ENCODE results near the gene ZDHHC7.
"Not testable (repeated sequence)": the region's sequence is repeated elsewhere in the genome, so short reads cannot be mapped to it uniquely, and the experiment has no call there.

The ZDHHC7 gene

DNA sequence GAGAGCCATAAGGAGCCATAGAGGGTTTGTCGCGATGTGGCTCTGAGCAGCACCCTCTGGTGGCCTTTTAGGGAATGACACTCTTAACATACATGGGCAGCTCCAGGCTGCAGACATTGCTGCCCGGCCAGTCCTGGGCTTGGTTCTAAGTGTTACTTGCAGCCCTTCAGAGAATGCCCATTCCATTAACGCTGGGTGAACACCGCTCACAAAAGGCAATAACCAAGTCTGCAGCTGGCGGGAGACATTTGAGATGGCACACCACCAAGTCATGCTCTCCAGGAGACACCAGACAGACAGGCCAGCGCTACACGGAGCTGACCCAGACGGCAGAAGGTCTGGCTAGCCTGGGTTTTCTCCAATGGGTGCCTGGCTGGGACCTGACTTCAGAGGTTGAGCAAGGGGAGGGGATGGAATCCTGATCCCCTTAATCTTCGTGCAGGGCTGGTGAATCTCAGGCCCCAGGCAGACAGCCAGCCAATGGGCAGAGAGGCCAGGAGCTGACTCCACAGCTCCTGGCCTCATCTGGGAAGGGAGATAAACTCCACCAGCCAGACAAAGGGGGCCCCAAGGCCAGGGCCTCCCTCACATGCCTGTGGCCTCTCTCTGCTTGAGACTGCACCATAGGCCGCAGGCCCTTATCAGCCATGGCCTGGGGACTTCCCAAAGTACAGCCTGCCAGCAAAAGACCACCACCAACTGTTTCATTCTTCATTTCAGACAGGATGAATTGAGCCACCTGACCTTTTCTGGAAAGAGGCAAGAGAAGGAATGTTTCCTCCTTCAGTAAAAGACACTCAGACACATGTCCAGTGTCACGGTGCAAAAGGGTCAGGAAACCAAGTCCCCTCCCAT lies 58.8 kb downstream of the ZDHHC7 start:
- no peaks in the 10 kb centered on the region for H3K36me3 Mint-ChIP-seq
- no peak overlapping the region for H3K27ac Mint-ChIP-seq
- H3K4me3 Mint-ChIP-seq = no peak overlapping the region
- H3K4me1 Mint-ChIP-seq = peaks cover 3% of the 10 kb centered on the region
- no peaks in the 10 kb centered on the region for H3K27me3 Mint-ChIP-seq
- no peaks in the 10 kb centered on the region for H3K9me3 Mint-ChIP-seq

GRCh38 chr16:84950906-84951305 lies 60.4 kb downstream of the ZDHHC7 start:
- H3K27me3 Mint-ChIP-seq = no peaks in the 10 kb centered on the region
- H3K27ac Mint-ChIP-seq = no peak overlapping the region
- no peaks in the 10 kb centered on the region for H3K9me3 Mint-ChIP-seq
- H3K4me3 Mint-ChIP-seq = no peak overlapping the region
- H3K36me3 Mint-ChIP-seq = no peaks in the 10 kb centered on the region
- peaks cover 3% of the 10 kb centered on the region for H3K4me1 Mint-ChIP-seq

- Mint-ChIP-seq H3K9me3 (no peaks in the 10 kb centered on the region), H3K27ac (no peak overlapping the region), H3K4me3 (no peak overlapping the region), H3K4me1 (peaks cover 3% of the 10 kb centered on the region), H3K27me3 (no peaks in the 10 kb centered on the region), H3K36me3 (no peaks in the 10 kb centered on the region)
Observed at GRCh38 chr16:84949772-84950436, 61.4 kb downstream of the ZDHHC7 start.

- Mint-ChIP-seq H3K27me3 (no peaks in the 10 kb centered on the region), H3K36me3 (no peaks in the 10 kb centered on the region), H3K27ac (no peak overlapping the region), H3K4me1 (peaks cover 3% of the 10 kb centered on the region), H3K9me3 (no peaks in the 10 kb centered on the region), H3K4me3 (no peak overlapping the region)
Observed at GRCh38 chr16:84948851-84949610, 62.3 kb downstream of the ZDHHC7 start.

- Mint-ChIP-seq H3K36me3 (no peaks in the 10 kb centered on the region), H3K27ac (no peak overlapping the region), H3K9me3 (no peaks in the 10 kb centered on the region), H3K4me3 (no peak overlapping the region), H3K27me3 (no peaks in the 10 kb centered on the region), H3K4me1 (peaks cover 3% of the 10 kb centered on the region)
Observed at GRCh38 chr16:84947996-84948850, 63.1 kb downstream of the ZDHHC7 start.

DNA sequence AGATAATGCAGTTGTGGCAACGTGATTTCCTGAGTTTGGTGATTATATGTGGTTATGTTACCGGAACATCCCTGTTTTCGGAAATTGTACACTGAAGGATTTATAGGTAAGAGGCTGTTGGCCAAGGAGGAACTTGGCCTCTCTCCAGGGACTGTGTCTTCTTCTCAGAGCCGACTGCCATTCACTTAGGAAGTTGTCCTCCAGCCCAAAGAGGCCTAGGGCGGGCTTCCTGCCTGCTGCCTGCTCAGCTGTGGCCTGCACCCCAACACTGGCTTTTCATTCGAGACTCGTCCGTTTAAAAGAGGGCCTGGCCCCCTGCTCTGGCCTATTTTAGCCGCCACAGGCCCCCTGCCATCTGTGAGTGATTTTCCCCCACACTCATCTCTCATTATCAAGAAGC lies 64.3 kb downstream of the ZDHHC7 start:
- no peak overlapping the region for H3K27ac Mint-ChIP-seq
- no peaks in the 10 kb centered on the region for H3K36me3 Mint-ChIP-seq
- H3K9me3 Mint-ChIP-seq = no peaks in the 10 kb centered on the region
- H3K4me1 Mint-ChIP-seq = peaks cover 3% of the 10 kb centered on the region
- no peaks in the 10 kb centered on the region for H3K27me3 Mint-ChIP-seq
- no peak overlapping the region for H3K4me3 Mint-ChIP-seq

DNA sequence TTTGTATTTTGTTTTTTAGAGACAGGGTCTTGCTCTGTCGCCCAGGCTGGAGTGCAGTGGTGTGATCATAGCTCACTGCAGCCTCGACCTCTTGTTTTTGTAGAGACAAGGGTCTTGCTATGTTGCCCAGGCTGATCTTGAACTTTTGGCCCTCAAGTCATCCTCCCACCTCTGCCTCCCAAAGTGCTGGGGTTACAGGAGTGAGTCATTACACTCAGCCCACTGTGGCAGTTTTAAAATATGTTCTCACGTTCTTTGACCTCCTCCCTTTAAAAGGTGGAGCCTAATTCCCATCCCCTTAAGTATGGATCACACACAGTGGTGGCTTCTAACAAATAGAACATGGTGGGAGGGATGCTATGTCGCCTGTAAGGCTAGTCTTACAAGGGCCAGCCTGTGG lies 67.7 kb downstream of the ZDHHC7 start:
- no peaks in the 10 kb centered on the region for H3K36me3 Mint-ChIP-seq
- H3K4me3 Mint-ChIP-seq = no peak overlapping the region
- H3K27ac Mint-ChIP-seq = no peak overlapping the region
- no peaks in the 10 kb centered on the region for H3K4me1 Mint-ChIP-seq
- H3K9me3 Mint-ChIP-seq = no peaks in the 10 kb centered on the region
- H3K27me3 Mint-ChIP-seq = no peaks in the 10 kb centered on the region

GRCh38 chr16:84942786-84943185 lies 68.5 kb downstream of the ZDHHC7 start:
- Mint-ChIP-seq H3K27me3 (no peaks in the 10 kb centered on the region), H3K36me3 (no peaks in the 10 kb centered on the region), H3K27ac (no peak overlapping the region), H3K4me3 (no peak overlapping the region), H3K9me3 (no peaks in the 10 kb centered on the region), H3K4me1 (no peaks in the 10 kb centered on the region)

- Mint-ChIP-seq H3K27me3 (no peaks in the 10 kb centered on the region), H3K9me3 (no peaks in the 10 kb centered on the region), H3K4me3 (no peak overlapping the region), H3K4me1 (no peaks in the 10 kb centered on the region), H3K36me3 (no peaks in the 10 kb centered on the region), H3K27ac (no peak overlapping the region)
Observed at GRCh38 chr16:84941921-84942320, 69.4 kb downstream of the ZDHHC7 start.

- no peaks in the 10 kb centered on the region for H3K36me3 Mint-ChIP-seq
- no peak overlapping the region for H3K4me3 Mint-ChIP-seq
- H3K27ac Mint-ChIP-seq = no peak overlapping the region
- no peaks in the 10 kb centered on the region for H3K9me3 Mint-ChIP-seq
- H3K27me3 Mint-ChIP-seq = no peaks in the 10 kb centered on the region
- H3K4me1 Mint-ChIP-seq = no peaks in the 10 kb centered on the region
Observed at GRCh38 chr16:84940670-84941551, 70.4 kb downstream of the ZDHHC7 start.

GRCh38 chr16:84938616-84939015 lies 72.7 kb downstream of the ZDHHC7 start:
- not testable (repeated sequence) for H3K9me3 Mint-ChIP-seq, H3K4me1 Mint-ChIP-seq, H3K36me3 Mint-ChIP-seq, H3K4me3 Mint-ChIP-seq, H3K27ac Mint-ChIP-seq, H3K27me3 Mint-ChIP-seq

DNA sequence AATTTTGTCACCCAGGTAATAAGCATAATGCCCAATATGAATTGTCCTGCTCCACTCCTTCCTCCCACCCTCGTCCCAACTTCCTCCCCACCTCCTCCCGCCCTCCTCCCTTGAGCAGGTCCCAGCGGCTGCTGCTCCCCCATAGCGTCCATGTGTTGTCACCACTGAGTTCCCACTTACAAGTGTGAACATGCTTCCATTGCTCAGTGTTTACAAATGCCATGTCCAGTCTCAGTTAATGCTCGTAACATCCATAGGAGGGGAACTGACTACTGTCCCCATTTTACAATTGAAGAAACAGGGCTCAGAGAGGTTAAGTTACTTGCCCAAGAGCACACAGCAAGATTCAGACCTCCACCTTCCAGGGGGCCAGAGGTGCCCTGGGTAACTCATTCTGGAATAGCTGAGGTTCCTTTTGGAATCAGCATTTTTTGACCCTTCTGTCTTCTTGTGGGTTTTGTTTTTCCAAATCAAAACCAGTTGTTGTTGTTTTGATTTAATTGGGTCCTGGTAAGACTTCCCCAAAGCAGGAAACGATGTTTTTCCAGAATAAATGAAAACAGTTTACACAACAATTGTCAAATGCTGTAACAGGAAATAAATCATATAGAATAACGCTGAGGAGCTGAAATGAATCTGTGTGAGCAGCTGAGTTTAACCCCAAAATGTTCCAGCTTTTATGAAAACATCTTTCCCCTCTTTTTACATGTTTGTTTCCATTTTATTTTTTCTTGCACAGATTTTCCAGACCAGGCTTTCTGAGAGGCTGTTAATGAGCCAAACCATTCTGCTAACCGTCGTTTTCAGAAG lies 73.9 kb downstream of the ZDHHC7 start:
- no peaks in the 10 kb centered on the region for H3K4me1 Mint-ChIP-seq
- H3K9me3 Mint-ChIP-seq = no peaks in the 10 kb centered on the region
- no peak overlapping the region for H3K4me3 Mint-ChIP-seq
- no peaks in the 10 kb centered on the region for H3K36me3 Mint-ChIP-seq
- H3K27me3 Mint-ChIP-seq = no peaks in the 10 kb centered on the region
- no peak overlapping the region for H3K27ac Mint-ChIP-seq

DNA sequence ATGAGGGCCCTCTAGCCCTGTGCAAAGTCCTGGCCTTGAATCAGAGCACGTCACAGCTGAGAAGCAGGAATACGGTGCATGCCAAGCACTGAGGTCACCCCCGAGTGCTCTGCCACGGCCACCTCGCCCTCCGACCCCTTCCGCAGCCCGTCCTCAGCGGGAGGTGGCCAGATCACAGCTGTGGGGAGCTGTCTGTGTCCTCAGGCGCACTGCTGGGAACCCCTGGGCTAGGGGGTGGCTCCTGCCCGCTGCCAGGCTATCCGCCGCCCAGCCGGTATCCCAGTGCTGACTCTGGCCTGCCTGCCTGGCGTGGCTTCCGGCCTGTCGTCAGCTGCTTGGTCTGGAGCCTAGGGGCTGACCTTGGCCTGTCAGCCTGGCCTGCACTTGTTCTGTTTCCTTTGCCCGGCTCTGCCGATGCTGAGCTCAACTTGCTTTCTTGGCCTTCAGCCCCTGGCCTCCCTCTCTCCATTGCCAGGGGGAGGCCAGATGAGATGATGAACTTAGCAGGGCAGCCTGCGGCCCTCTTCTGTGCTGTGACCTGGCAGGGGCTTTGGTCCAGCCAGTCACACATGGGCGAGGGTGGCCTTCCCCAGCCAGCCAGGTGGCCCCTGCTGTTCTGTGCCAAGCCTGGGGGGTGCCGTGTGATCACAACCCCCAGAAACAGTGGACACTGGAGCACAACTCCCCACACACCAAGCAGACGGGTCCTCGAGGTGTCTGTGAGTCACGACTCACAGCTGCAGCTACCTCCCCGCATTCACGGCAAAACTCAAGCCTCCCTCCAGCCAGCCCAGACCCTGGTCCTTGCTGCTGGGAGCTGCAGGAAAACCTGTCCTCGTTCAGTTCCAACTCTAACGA lies 77.3 kb downstream of the ZDHHC7 start:
- peaks cover 4% of the 10 kb centered on the region for H3K4me1 Mint-ChIP-seq
- H3K36me3 Mint-ChIP-seq = no peaks in the 10 kb centered on the region
- H3K27ac Mint-ChIP-seq = no peak overlapping the region
- H3K27me3 Mint-ChIP-seq = no peaks in the 10 kb centered on the region
- H3K4me3 Mint-ChIP-seq = no peak overlapping the region
- no peaks in the 10 kb centered on the region for H3K9me3 Mint-ChIP-seq

Measured in activated naive CD4-positive, alpha-beta T cell treated with anti-CD3 and anti-CD28 coated beads, Interleukin-2, amount 50 U/mL, for 24 hours (primary cell).